Endothelial cell of umbilical vein (primary cell): ENCODE results near the gene BGN. TPM values are rescaled to one million over a fixed set of nuclear protein-coding genes. Genes with fewer than 3 reads are reported as not detected.

Source experiments
- BruUV-seq: library from RNA; stranded (reverse); fragments of 400-500 nt; replicated peaks from 2 replicates; lab custom pipeline; 2021; lab: Mats Ljungman, UMichigan
- CTCF ChIA-PET: fragments of 300-600, 350-600 bp; sonication (Branson Sonifier 250); formaldehyde crosslinking; loops from one replicate; lab custom pipeline; 2021; ENCODE audit warnings: antibody characterized with exemption, inconsistent platforms; lab: Charles Lee
- POLR2A ChIA-PET: fragments of 300-600, 350-600 bp; sonication (Branson Sonifier 250); formaldehyde crosslinking; loops from one replicate; lab custom pipeline; 2021; ENCODE audit warnings: antibody characterized with exemption, inconsistent platforms; lab: Charles Lee
- DNase-seq: peaks from one replicate; pipeline ENCODE4 v3.0.0-alpha.2; 2011; ENCODE audit warnings: low read depth, low spot score
- FAIRE-seq: peaks from 2 replicates; lab custom pipeline; 2011; peaks lifted over from hg19 to GRCh38; lab: Jason Lieb, UNC
- H2AFZ ChIP-seq: 2 replicates; pipeline ENCODE4 v1.6.0; 2012; ENCODE audit warnings: low read depth, low read length, control low read depth, inconsistent platforms
- H3K27ac ChIP-seq: 2 replicates; pipeline ENCODE4 v1.5.1; 2011; ENCODE audit warnings: low read depth, mild to moderate bottlenecking, control low read depth, low read length, moderate library complexity; ENCODE audit not compliant: insufficient read depth
- H3K27me3 ChIP-seq, 2 experiments: 2 replicates each; pipeline versions ENCODE4 v1.6.0 to v1.6.1; 2011; ENCODE audit warnings: low read length in 2 of 2, mixed read lengths in 1 of 2; ENCODE audit not compliant: control insufficient read depth in 2 of 2, insufficient read depth in 2 of 2
- H3K36me3 ChIP-seq, 2 experiments: 2 replicates in 1 of 2; 3 replicates in 1 of 2; pipeline ENCODE4 v1.5.1; 2011; ENCODE audit warnings: low read length in 2 of 2, mild to moderate bottlenecking in 1 of 2, moderate library complexity in 1 of 2; ENCODE audit not compliant: control insufficient read depth in 2 of 2, insufficient read depth in 2 of 2; ENCODE audit errors: extremely low read depth in 1 of 2
- H3K4me1 ChIP-seq: 3 replicates; pipeline ENCODE4 v1.5.1; 2011; ENCODE audit warnings: mild to moderate bottlenecking, low read length; ENCODE audit not compliant: control insufficient read depth, insufficient read depth; ENCODE audit errors: extremely low read depth
- H3K4me2 ChIP-seq: 2 replicates; pipeline ENCODE4 v1.6.1; 2011; ENCODE audit warnings: low read length, control low read depth, mixed read lengths; ENCODE audit not compliant: insufficient read depth
- H3K4me3 ChIP-seq, 3 experiments: fragments of 200-600 bp in 1 of 3; sonication (generic), shearing (Covaris generic) in 1 of 3; replicated peaks in 1 of 3; 2 replicates each; pipeline ENCODE4 v1.5.1; 2011 to 2016; ENCODE audit warnings: control low read depth in 3 of 3, low read length in 3 of 3, mild to moderate bottlenecking in 2 of 3, inconsistent platforms in 1 of 3, low read depth in 1 of 3, moderate library complexity in 1 of 3; ENCODE audit not compliant: insufficient read depth in 1 of 3
- H3K79me2 ChIP-seq: 2 replicates; pipeline ENCODE4 v1.6.0; 2012; ENCODE audit warnings: low read length, inconsistent platforms; ENCODE audit not compliant: control insufficient read depth, insufficient read depth
- H3K9ac ChIP-seq: replicated peaks from 2 replicates; pipeline ENCODE3; 2011; ENCODE audit warnings: low read length, control low read depth; ENCODE audit not compliant: insufficient read depth; ENCODE audit errors: extremely low read depth
- H3K9me1 ChIP-seq: replicated peaks from 3 replicates; pipeline ENCODE4 v1.6.0; 2011; ENCODE audit warnings: mild to moderate bottlenecking, low read length; ENCODE audit not compliant: control insufficient read depth, insufficient read depth; ENCODE audit errors: extremely low read depth
- H3K9me3 ChIP-seq: replicated peaks from 2 replicates; pipeline ENCODE4 v1.5.1; 2012; ENCODE audit warnings: low read length, inconsistent platforms; ENCODE audit not compliant: control insufficient read depth, insufficient read depth
- H4K20me1 ChIP-seq: replicated peaks from 2 replicates; pipeline ENCODE3; 2011; ENCODE audit warnings: mild to moderate bottlenecking, low read length; ENCODE audit not compliant: control insufficient read depth, insufficient read depth; ENCODE audit errors: extremely low read depth
- CTCF ChIP-seq, 2 donors: IDR thresholded peaks; 1 replicate in 1 of 2; 2 replicates in 1 of 2; pipeline ENCODE4 v1.5.1; 2011; ENCODE audit warnings: low read length in 2 of 2, mild to moderate bottlenecking in 2 of 2, moderate library complexity in 2 of 2, control low read depth in 1 of 2, inconsistent platforms in 1 of 2, low read depth in 1 of 2; ENCODE audit not compliant: insufficient read depth in 1 of 2; ENCODE audit errors: extremely low read depth in 1 of 2
- EZH2 ChIP-seq: IDR thresholded peaks from 2 replicates; pipeline ENCODE4 v1.6.1; 2012; ENCODE audit warnings: borderline replicate concordance, low read depth, mild to moderate bottlenecking, moderate library complexity, low read length, inconsistent platforms; ENCODE audit not compliant: severe bottlenecking
- FOS ChIP-seq: IDR thresholded peaks from 2 replicates; pipeline ENCODE4 v1.6.1; 2011; ENCODE audit warnings: mild to moderate bottlenecking, low read length, moderate library complexity, borderline replicate concordance; ENCODE audit not compliant: insufficient read depth
- GATA2 ChIP-seq: IDR thresholded peaks from 2 replicates; pipeline ENCODE4 v1.7.0; 2011; ENCODE audit warnings: low read depth, mild to moderate bottlenecking, moderate library complexity, mixed read lengths, low read length; ENCODE audit not compliant: insufficient read length, insufficient read depth
- JUN ChIP-seq: IDR thresholded peaks from 2 replicates; pipeline ENCODE4 v1.6.1; 2011; ENCODE audit warnings: borderline replicate concordance, low read depth; ENCODE audit not compliant: insufficient read length, insufficient read depth
- MAX ChIP-seq: IDR thresholded peaks from 2 replicates; pipeline ENCODE4 v1.6.1; 2011; ENCODE audit not compliant: insufficient read depth, insufficient read length
- MYC ChIP-seq: IDR thresholded peaks from one replicate; pipeline ENCODE4 v1.6.1; 2011; ENCODE audit warnings: mild to moderate bottlenecking, low read depth, low read length
- POLR2A ChIP-seq: IDR thresholded peaks from 2 replicates; pipeline ENCODE4 v1.6.1; 2012; ENCODE audit warnings: low read depth, mild to moderate bottlenecking, control low read depth, low read length
- POLR2AphosphoS5 ChIP-seq: IDR thresholded peaks from 2 replicates; pipeline ENCODE4 v1.6.1; 2012; ENCODE audit warnings: low read depth, mild to moderate bottlenecking, control low read depth, low read length, moderate library complexity; ENCODE audit not compliant: insufficient read depth
- dilution Hi-C: fragments of 300-500 bp; cut with MboI; formaldehyde crosslinking; loops from one replicate; pipeline ENCODE4 v1.15.0; 2019; ENCODE audit warnings: low sequenced_read_pairs; ENCODE audit not compliant: extremely low pct_ligation_motif_present
- intact Hi-C: fragments of 100-400 bp; cut with micrococcal nuclease; formaldehyde crosslinking; loops from one replicate; pipeline ENCODE4 v1.10.0; 2022
- polyA plus RNA-seq, 4 experiments: library from polyadenylated mRNA; depleted of rRNA in 3 of 4; stranded (reverse) in 3 of 4; unstranded in 1 of 4; fragments of >200 nt; gene quantifications; 2 replicates each; pipeline versions ENCODE4 v1.2.1 to v1.2.3, GENCODE V29; 2011 to 2012; ENCODE audit warnings: missing spikeins in 1 of 4
- total RNA-seq: library from RNA; stranded (reverse); gene quantifications from 2 replicates; pipeline ENCODE4 v1.2.3, GENCODE V29; 2021

Gene BGN
- total and polyA plus RNA-seq, 2 donors (not counting 3 experiments of a cell fraction or from before 2014, with no cell fraction given), result 479 to 879 TPM

GRCh38 chrX:153468008-153468580, 26.7 kb upstream of the BGN start:
- Histone ChIP-seq H3K4me3 (no peak overlapping the region), H3K9ac (no peak overlapping the region), H4K20me1 (no peaks in the 10 kb centered on the region), H3K4me1 (peaks cover 4% of the 10 kb centered on the region), H3K36me3 (peaks cover 0 to 3% of the 10 kb centered on the region in 2 experiments), H2AFZ (no peak overlapping the region), H3K9me1 (no peaks in the 10 kb centered on the region), H3K79me2 (peaks cover 4% of the 10 kb centered on the region), H3K27ac (no peak overlapping the region), H3K9me3 (no peaks in the 10 kb centered on the region), H3K4me2 (no peak overlapping the region), H3K27me3 (no peaks in the 10 kb centered on the region)
- dilution Hi-C loops, result no loop called here
- TF ChIP-seq CTCF (IDR thresholded peaks at IDR 0.05; ENCODE audit: extremely low read depth in 1 of 2, insufficient read depth in 1 of 2, low read depth in 1 of 2, low read length in 2 of 2) (no peak), POLR2A (no peak), MAX (no peak), GATA2 (no peak), MYC (no peak), POLR2AphosphoS5 (no peak), FOS (no peak), EZH2 (no peak), JUN (no peak)
- no peak for DNase-seq
- BruUV-seq, result no TSS peak
- POLR2A ChIA-PET, result no interaction called here
- FAIRE-seq, result no peak
- CTCF ChIA-PET, result interaction anchor here (1.2 to 5.3 kb wide), 3 partner anchors 26 to 527 kb away, joined by 3 to 146 read pairs (median 4); partner anchors contain the start of gene BGN
- intact Hi-C loops, result no loop called here
